A673 (cell line): ENCODE measurements around the gene ANKMY1. TPM values are rescaled to one million over a fixed set of nuclear protein-coding genes. Genes with fewer than 3 reads are reported as not detected.

ENCODE experiments used
- BruUV-seq: library from RNA; stranded (reverse); fragments of 400-500 nt; replicated peaks from 2 replicates; lab custom pipeline; 2021; lab: Mats Ljungman, UMichigan
- CTCF ChIA-PET: fragments of 300-600 bp; sonication (Branson Sonifier 250); formaldehyde crosslinking; loops from one replicate; lab custom pipeline; 2022; ENCODE audit warnings: antibody characterized with exemption; lab: Charles Lee
- POLR2A ChIA-PET: fragments of 300-600 bp; sonication (Branson Sonifier 250); formaldehyde crosslinking; loops from one replicate; lab custom pipeline; 2022; ENCODE audit warnings: antibody characterized with exemption; ENCODE audit not compliant: low non-redundant PET; lab: Charles Lee
- DNase-seq: peaks from one replicate; pipeline ENCODE4 v3.0.0-alpha.2; 2015; ENCODE audit warnings: low spot score
- H3K27ac ChIP-seq: fragments of 200-600 bp; sonication (generic); 2 replicates; pipeline ENCODE4 v1.5.1; 2016; ENCODE audit warnings: mixed run types, low read depth, mild to moderate bottlenecking, mixed read lengths, antibody characterized with exemption, low read length; ENCODE audit not compliant: poor library complexity, severe bottlenecking
- H3K27me3 ChIP-seq: fragments of 200-600 bp; sonication (generic); replicated peaks from 2 replicates; pipeline ENCODE4 v1.6.1; 2017; ENCODE audit warnings: mixed run types, low read depth, mild to moderate bottlenecking, mixed read lengths, antibody characterized with exemption, low read length; ENCODE audit not compliant: insufficient read depth, poor library complexity
- H3K36me3 ChIP-seq: fragments of 200-600 bp; sonication (generic); 2 replicates; pipeline ENCODE4 v1.6.1; 2016; ENCODE audit warnings: mixed run types, mild to moderate bottlenecking, mixed read lengths, antibody characterized with exemption, low read length; ENCODE audit not compliant: insufficient read depth, poor library complexity, severe bottlenecking
- H3K4me1 ChIP-seq: fragments of 200-600 bp; sonication (generic); 2 replicates; pipeline ENCODE4 v1.6.1; 2017; ENCODE audit warnings: mixed run types, mild to moderate bottlenecking, mixed read lengths, antibody characterized with exemption, low read length; ENCODE audit not compliant: insufficient read depth, poor library complexity, severe bottlenecking
- H3K4me3 ChIP-seq: fragments of 200-600 bp; sonication (generic); 2 replicates; pipeline ENCODE4 v1.5.1; 2016; ENCODE audit warnings: low read depth, mixed run types, mild to moderate bottlenecking, mixed read lengths, low read length; ENCODE audit not compliant: poor library complexity, severe bottlenecking
- H3K9me3 ChIP-seq: fragments of 200-600 bp; sonication (generic); 2 replicates; pipeline ENCODE4 v1.6.1; 2016; ENCODE audit warnings: mixed run types, low read depth, mild to moderate bottlenecking, mixed read lengths, antibody characterized with exemption, low read length; ENCODE audit not compliant: poor library complexity, severe bottlenecking
- CTCF ChIP-seq: fragments of 300-800, 200-600 bp; sonication (generic); conservative IDR thresholded peaks from 2 replicates; pipeline ENCODE4 v1.5.1; 2017; ENCODE audit warnings: low read depth, mild to moderate bottlenecking, antibody characterized with exemption, low read length, moderate library complexity, mixed read lengths
- EZH2 ChIP-seq: fragments of 200-600 bp; sonication (generic); IDR thresholded peaks from 2 replicates; pipeline ENCODE4 v1.6.1; 2017; ENCODE audit warnings: borderline replicate concordance, low read depth, mild to moderate bottlenecking, mixed read lengths, antibody characterized with exemption, low read length; ENCODE audit not compliant: poor library complexity, severe bottlenecking
- intact Hi-C: fragments of 100-400 bp; cut with micrococcal nuclease; formaldehyde crosslinking; loops from one replicate; pipeline ENCODE4 v1.10.0; 2022; ENCODE audit not compliant: unreplicated experiment
- total RNA-seq: library from RNA; stranded (reverse); gene quantifications from 2 replicates; pipeline ENCODE4 v1.2.3, GENCODE V29; 2021

ANKMY1 gene
- total RNA-seq, 1 experiment from 2014 or later, result 21.8 TPM

DNA sequence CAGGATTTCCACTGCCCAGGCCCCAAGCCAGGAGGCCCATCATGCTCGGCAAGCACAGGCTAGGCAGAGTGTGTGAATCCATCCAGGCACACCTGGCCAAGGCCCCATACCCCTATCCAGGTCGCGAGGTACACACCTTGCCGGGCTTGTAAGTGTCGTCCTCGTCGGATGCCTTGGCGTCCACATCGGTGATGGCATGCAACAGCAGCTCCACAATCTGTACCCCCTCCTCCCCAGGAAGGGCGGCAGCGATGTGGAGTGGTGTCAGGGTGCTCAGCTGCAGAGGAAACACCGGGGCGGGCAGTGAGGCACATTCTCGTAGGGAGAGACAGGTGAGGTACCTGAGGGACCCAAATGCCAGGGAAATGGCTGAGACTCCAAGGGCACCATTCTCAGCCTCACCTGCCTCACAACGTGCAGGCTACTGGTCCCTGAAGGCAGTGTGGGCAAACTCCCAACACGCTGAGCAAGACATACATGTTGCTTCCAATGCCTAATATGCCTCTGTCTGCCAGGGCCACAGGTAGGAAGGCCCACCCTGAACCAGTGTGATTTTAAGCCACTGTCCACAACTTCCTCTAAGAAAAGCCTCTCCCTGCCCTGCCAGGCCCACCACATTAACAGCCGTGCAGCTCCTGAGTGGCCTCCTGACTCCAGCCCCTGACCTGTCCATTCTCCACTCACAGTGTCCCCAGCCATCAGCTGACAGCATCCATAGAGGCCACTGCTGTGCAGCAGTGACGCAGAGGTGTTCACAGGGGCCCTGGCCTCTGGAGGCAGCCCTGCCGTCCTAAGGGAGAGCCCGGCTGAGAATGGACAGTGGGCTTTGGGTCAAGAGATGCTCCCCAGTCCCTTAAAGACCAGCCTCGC, 44.9 kb downstream of the ANKMY1 start:
- intact Hi-C loops, result no loop called here
- ChIA-PET CTCF (no interaction called here), POLR2A (no interaction called here)
- no peak overlapping the region for H3K4me3 ChIP-seq
- no peaks in the 10 kb centered on the region for H3K4me1 ChIP-seq
- H3K27me3 ChIP-seq, result no peaks in the 10 kb centered on the region
- H3K36me3 ChIP-seq, result no peaks in the 10 kb centered on the region
- TF ChIP-seq CTCF, result no peak
- no peak for TF ChIP-seq EZH2
- no peak for DNase-seq
- BruUV-seq, result no TSS peak
- no peaks in the 10 kb centered on the region for H3K9me3 ChIP-seq
- no peak overlapping the region for H3K27ac ChIP-seq

DNA sequence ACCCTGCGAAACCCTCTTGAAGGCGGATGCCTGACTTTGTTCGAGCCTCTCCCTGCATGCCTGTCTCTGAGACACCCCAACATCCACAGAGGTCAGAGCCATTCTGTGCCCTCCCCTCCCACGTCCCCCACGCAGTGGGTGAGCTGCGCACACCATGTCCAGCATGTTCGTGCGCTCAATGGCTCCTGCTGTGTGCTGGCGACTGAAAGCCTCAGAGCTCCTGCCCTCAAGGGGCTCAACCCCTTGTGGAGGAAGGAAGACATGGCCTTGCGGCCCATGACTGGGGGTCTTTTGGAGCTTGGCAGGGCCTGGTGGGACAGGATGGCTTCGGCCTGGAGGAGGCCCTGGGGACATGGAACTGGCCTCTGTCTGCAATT, 45.7 kb downstream of the ANKMY1 start:
- POLR2A ChIA-PET, result no interaction called here
- Histone ChIP-seq H3K4me3 (no peak overlapping the region), H3K36me3 (no peaks in the 10 kb centered on the region), H3K27ac (no peak overlapping the region), H3K4me1 (no peaks in the 10 kb centered on the region), H3K27me3 (no peaks in the 10 kb centered on the region), H3K9me3 (no peaks in the 10 kb centered on the region)
- CTCF ChIA-PET, result no interaction called here
- DNase-seq, result no peak
- no peak for TF ChIP-seq CTCF
- TF ChIP-seq EZH2, result no peak
- BruUV-seq, result no TSS peak
- intact Hi-C loops, result no loop called here

DNA sequence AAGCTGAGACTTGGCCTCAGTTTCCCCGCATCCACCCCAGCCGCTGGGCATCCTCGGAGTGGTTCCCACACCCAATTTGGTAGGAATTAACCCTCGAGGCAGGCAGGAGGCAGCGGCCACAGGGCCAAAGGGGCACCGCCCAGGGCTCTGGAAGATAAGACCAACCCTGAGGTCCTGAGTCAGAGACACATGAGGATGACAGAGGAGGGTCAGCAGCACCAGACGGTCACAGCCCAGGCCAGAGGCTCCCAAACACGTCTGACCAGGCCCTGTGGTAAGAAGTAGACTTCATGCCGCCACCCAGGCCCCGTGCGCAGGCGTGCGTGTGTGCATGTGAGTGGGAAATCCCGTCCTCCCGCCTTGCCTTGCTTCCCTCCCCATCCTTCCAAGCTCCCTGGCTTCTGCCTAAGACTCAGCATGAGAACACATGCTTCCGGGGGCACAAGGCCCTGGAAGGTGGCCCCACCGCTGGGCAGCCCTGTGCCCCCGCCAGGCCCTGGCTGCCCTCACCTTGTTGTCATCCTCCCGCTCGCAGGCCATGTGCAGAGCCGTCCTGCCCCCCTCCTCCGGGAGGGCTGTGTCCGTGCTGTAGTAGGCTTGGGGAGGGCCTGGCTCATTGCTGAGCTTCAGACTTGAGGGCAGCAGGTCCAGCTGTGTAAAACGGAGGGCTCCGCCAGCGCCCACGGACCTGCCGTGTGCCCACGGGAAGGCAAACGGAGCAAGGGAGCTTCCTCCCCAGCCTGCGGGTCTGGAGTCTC, 46.3 kb downstream of the ANKMY1 start:
- Histone ChIP-seq H3K4me3 (no peak overlapping the region), H3K27ac (no peak overlapping the region), H3K9me3 (no peaks in the 10 kb centered on the region), H3K4me1 (no peaks in the 10 kb centered on the region), H3K27me3 (no peaks in the 10 kb centered on the region), H3K36me3 (no peaks in the 10 kb centered on the region)
- ChIA-PET POLR2A (no interaction called here), CTCF (no interaction called here)
- DNase-seq, result no peak
- TF ChIP-seq CTCF (no peak), EZH2 (no peak)
- BruUV-seq, result no TSS peak
- intact Hi-C loops, result no loop called here
